Right lobe of liver (tissue), 4 donors: ENCODE measurements around the gene SERPINE1.

ENCODE experiments used
- CTCF ChIP-seq, 4 donors: fragments of 200-600 bp in 3 of 4; fragments of 450-650 bp in 1 of 4; IDR thresholded peaks; one replicate each; pipeline versions ENCODE4 v1.5.1 to v1.8.0; 2016 to 2022; ENCODE audit warnings: antibody characterized with exemption in 4 of 4, mild to moderate bottlenecking in 2 of 4
- POLR2A ChIP-seq: fragments of 450-650 bp; IDR thresholded peaks from one replicate; pipeline ENCODE4 v1.6.1; 2017; ENCODE audit warnings: antibody characterized with exemption, mild to moderate bottlenecking
- donor health status: DM: no; HTN: no; CAD: no.
- donor health status: DM: no; HTN: no; CAD: no.
- donor health status: DM: no; HTN: yes; CAD: no.

- no peak for TF ChIP-seq CTCF (IDR thresholded peaks at IDR 0.05)
- TF ChIP-seq POLR2A = no peak
These were observed 15.6 kb upstream of the SERPINE1 start for GRCh38 chr7:101111261-101111660.
